K562 (cell line): ENCODE results near the gene WDR46. TPM values are rescaled to one million over a fixed set of nuclear protein-coding genes. Genes with fewer than 3 reads are reported as not detected.

Experiments
- CBFA2T3 ChIP-seq: fragments of 450-650 bp; IDR thresholded peaks from 2 replicates; pipeline ENCODE4 v1.6.1; 2017
- CREM ChIP-seq: IDR thresholded peaks from 2 replicates; pipeline ENCODE4 v1.6.1; 2014; ENCODE audit warnings: antibody characterized with exemption, low read depth
- E2F3 ChIP-seq: fragments of 250-450 bp; sonication (Bioruptor Pico); IDR thresholded peaks from 2 replicates; pipeline ENCODE4 v1.4.0; 2020; ENCODE audit warnings: mild to moderate bottlenecking
- EP300 ChIP-seq: IDR thresholded peaks from 2 replicates; pipeline ENCODE4 v1.6.1; 2012; ENCODE audit warnings: low read length, improper control_type of control experiment
- HNRNPH1 ChIP-seq: fragments of 200-400 bp; formaldehyde crosslinking; optimal IDR thresholded peaks from 2 replicates; pipeline ENCODE3; 2017; ENCODE audit warnings: low read depth, mild to moderate bottlenecking, low read length, moderate library complexity
- ILK ChIP-seq: fragments of 450-650 bp; IDR thresholded peaks from 2 replicates; pipeline ENCODE4 v1.6.1; 2016; ENCODE audit warnings: missing genetic modification characterization, low read depth, mild to moderate bottlenecking, missing compliant biosample characterization, moderate library complexity, borderline replicate concordance
- MYC ChIP-seq, 2 experiments: fragments of 250-450 bp in 1 of 2; sonication (Bioruptor Pico) in 1 of 2; IDR thresholded peaks; 2 replicates each; pipeline versions ENCODE4 v1.5.1 to v1.6.1; 2012 to 2021; ENCODE audit warnings: low read depth in 2 of 2, borderline replicate concordance in 1 of 2, improper control_type of control experiment in 1 of 2, low read length in 1 of 2, mild to moderate bottlenecking in 1 of 2, moderate library complexity in 1 of 2
- NFIX ChIP-seq: fragments of 250-450 bp; sonication (Bioruptor Pico); IDR thresholded peaks from 2 replicates; pipeline ENCODE4 v1.4.0; 2020; ENCODE audit warnings: low read depth, mild to moderate bottlenecking, moderate library complexity
- PHF20 ChIP-seq: fragments of 450-650 bp; IDR thresholded peaks from 2 replicates; pipeline ENCODE4 v1.6.1; 2018; ENCODE audit not compliant: partially characterized antibody
- SMAD2 ChIP-seq: fragments of 150-350 bp; IDR thresholded peaks from 2 replicates; pipeline ENCODE4 v1.6.1; 2014; ENCODE audit warnings: low read depth, mild to moderate bottlenecking, low read length
- TAF9B ChIP-seq: fragments of 450-650 bp; IDR thresholded peaks from 2 replicates; pipeline ENCODE4 v1.6.1; 2018; ENCODE audit warnings: mild to moderate bottlenecking; ENCODE audit not compliant: partially characterized antibody
- TEAD4 ChIP-seq, 2 experiments: sonication (generic) in 1 of 2; formaldehyde crosslinking in 1 of 2; IDR thresholded peaks; 2 replicates each; pipeline versions ENCODE4 v1.6.1 to v1.8.0; 2012 to 2022; ENCODE audit warnings: borderline replicate concordance in 1 of 2, inconsistent platforms in 1 of 2, low read length in 1 of 2, mild to moderate bottlenecking in 1 of 2, missing genetic modification reagents in 1 of 2
- ZBTB1 ChIP-seq: sonication (generic); formaldehyde crosslinking; IDR thresholded peaks from 2 replicates; pipeline ENCODE4 v1.8.1; 2023; ENCODE audit warnings: missing genetic modification reagents, low read depth, mild to moderate bottlenecking, borderline replicate concordance
- ZFPM2 ChIP-seq: fragments of 250-450 bp; sonication (Bioruptor Pico); IDR thresholded peaks from 2 replicates; pipeline ENCODE4 v1.5.1; 2022; ENCODE audit warnings: mild to moderate bottlenecking
- ZNF436 ChIP-seq: fragments of 250-450, 450-650 bp; sonication (Bioruptor Pico); formaldehyde crosslinking; IDR thresholded peaks from 2 replicates; pipeline ENCODE4 v1.7.0; 2020; ENCODE audit warnings: mild to moderate bottlenecking
- ZNF444 ChIP-seq: fragments of 250-450 bp; sonication (Bioruptor Pico); IDR thresholded peaks from 2 replicates; pipeline ENCODE4 v1.4.0; 2020; ENCODE audit warnings: mild to moderate bottlenecking, moderate library complexity
- polyA plus RNA-seq, 8 experiments: library from polyadenylated mRNA; depleted of rRNA in 4 of 8; stranded (reverse) in 5 of 8; unstranded in 3 of 8; fragments of >200 nt; fragmentation: Nextera tagmentation in 2 of 8; fragmentation: Illumina TruSeq in 1 of 8; extraction: Ambion mirVana in 2 of 8; extraction: Trizol in 1 of 8; gene quantifications; 2 replicates each; pipeline versions ENCODE4 v1.2.1 to v1.2.3, GENCODE V29; 2011 to 2014; ENCODE audit warnings: inconsistent platforms in 1 of 8, missing spikeins in 1 of 8
- total RNA-seq, 7 experiments: library from RNA; depleted of rRNA in 6 of 7; stranded (reverse); fragments of >200 nt in 6 of 7; fragmentation: Illumina TruSeq in 2 of 7; extraction: Trizol in 2 of 7; gene quantifications; 2 replicates each; pipeline versions ENCODE4 v1.2.1 to v1.2.3, GENCODE V29; 2011 to 2021; ENCODE audit warnings: low replicate concordance in 1 of 7
- TF ChIP-seq, protein P1 (sequence below): fragments of 200-800 bp; sonication (Bioruptor generic); IDR thresholded peaks from 2 replicates; pipeline ENCODE4 v1.6.1; 2017; ENCODE audit warnings: missing genetic modification characterization, missing compliant biosample characterization
- TF ChIP-seq, protein P2 (sequence below), 2 experiments: fragments of 450-650 bp; conservative IDR thresholded peaks; 2 replicates each; pipeline ENCODE4 v1.6.1; 2017; ENCODE audit warnings: mild to moderate bottlenecking in 2 of 2, moderate library complexity in 2 of 2
- TF ChIP-seq, protein P3 (sequence below): sonication (generic); formaldehyde crosslinking; IDR thresholded peaks from 2 replicates; pipeline ENCODE4 v1.8.1; 2023; ENCODE audit warnings: mild to moderate bottlenecking, missing genetic modification reagents
- TF ChIP-seq, protein P4 (sequence below): fragments of 450-650 bp; formaldehyde crosslinking; IDR thresholded peaks from 2 replicates; pipeline ENCODE4 v1.4.0; 2020; ENCODE audit warnings: mild to moderate bottlenecking, moderate library complexity
- TF ChIP-seq, protein P5 (sequence below): fragments of 250-450 bp; sonication (Bioruptor Pico); IDR thresholded peaks from 2 replicates; pipeline ENCODE4 v1.8.0; 2021; ENCODE audit warnings: borderline replicate concordance, mild to moderate bottlenecking, moderate library complexity; ENCODE audit not compliant: poor library complexity, severe bottlenecking

The WDR46 gene
- total and polyA plus RNA-seq, 9 of the 15 experiments (the other 6 are each of a cell fraction or from before 2014, with no cell fraction given): 8.9 to 146 (median 93.1) TPM

DNA sequence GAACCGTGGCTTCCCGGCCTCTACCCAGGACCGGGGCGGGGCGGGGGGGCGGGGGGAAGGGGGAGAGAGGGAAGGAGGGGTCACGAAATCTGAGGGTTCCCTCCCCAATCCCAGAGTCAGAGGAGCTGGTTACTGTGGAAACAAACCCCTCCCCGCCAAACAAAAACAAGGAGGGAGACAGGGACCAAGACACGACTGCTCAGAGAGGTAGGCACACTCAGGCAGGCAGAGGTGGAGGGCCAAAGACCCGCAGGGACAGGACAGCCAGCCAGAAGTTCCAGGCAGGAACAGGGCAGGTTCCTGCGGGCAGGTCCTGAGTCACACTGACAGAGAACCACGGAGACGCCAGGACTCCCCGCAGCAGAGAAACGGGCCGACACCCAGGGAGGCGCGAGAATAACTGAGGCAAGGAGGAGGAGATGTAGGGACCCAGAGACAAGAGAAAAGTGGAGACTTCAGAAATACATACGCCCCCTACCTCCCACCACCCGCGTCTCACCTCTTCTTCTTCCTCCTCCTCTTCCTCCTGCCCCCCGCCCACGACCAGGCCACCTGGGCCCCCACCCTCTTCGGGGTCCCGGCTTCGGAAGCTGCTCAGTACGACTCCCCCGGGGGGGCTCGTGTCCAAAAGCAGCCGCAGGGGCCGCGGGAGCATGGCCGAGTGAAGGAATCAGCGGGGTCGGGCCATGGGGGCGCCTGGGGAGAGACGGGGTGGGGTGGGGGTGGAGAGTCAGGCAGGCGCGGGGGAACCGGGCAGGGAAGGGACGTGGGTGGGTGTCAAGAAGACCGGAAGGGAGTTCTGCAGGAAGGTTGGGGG lies 9.1 kb upstream of the WDR46 start (continued):
- TF ChIP-seq, protein P1, sequence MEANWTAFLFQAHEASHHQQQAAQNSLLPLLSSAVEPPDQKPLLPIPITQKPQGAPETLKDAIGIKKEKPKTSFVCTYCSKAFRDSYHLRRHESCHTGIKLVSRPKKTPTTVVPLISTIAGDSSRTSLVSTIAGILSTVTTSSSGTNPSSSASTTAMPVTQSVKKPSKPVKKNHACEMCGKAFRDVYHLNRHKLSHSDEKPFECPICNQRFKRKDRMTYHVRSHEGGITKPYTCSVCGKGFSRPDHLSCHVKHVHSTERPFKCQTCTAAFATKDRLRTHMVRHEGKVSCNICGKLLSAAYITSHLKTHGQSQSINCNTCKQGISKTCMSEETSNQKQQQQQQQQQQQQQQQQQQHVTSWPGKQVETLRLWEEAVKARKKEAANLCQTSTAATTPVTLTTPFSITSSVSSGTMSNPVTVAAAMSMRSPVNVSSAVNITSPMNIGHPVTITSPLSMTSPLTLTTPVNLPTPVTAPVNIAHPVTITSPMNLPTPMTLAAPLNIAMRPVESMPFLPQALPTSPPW (CRISPR knock-in tag): peak; percentile 98
- TF ChIP-seq CREM (peak; percentile 42; the same call in 1 of the 2 replicates), MYC (IDR thresholded peaks at IDR 0.05; ENCODE audit: low read depth, low read length) (no peak), MYC (CRISPR knock-in tag; IDR thresholded peaks at IDR 0.05; ENCODE audit: borderline replicate concordance, low read depth) (no peak), HNRNPH1 (no peak), PHF20 (no peak), TAF9B (no peak), CBFA2T3 (no peak), ZFPM2 (CRISPR knock-in tag) (no peak), ILK (tag) (no peak), EP300 (no peak), TEAD4 (IDR thresholded peaks at IDR 0.05; ENCODE audit: low read length) (0 out of 2 replicates have a peak, but pooled peaks have one; percentile 16), TEAD4 (CRISPR knock-in tag; IDR thresholded peaks at IDR 0.05; ENCODE audit: borderline replicate concordance) (no peak), ZNF436 (CRISPR knock-in tag) (no peak), NFIX (no peak), E2F3 (CRISPR knock-in tag) (no peak), ZBTB1 (CRISPR knock-in tag) (no peak), ZNF444 (no peak), SMAD2 (no peak)
- TF ChIP-seq, protein P2, sequence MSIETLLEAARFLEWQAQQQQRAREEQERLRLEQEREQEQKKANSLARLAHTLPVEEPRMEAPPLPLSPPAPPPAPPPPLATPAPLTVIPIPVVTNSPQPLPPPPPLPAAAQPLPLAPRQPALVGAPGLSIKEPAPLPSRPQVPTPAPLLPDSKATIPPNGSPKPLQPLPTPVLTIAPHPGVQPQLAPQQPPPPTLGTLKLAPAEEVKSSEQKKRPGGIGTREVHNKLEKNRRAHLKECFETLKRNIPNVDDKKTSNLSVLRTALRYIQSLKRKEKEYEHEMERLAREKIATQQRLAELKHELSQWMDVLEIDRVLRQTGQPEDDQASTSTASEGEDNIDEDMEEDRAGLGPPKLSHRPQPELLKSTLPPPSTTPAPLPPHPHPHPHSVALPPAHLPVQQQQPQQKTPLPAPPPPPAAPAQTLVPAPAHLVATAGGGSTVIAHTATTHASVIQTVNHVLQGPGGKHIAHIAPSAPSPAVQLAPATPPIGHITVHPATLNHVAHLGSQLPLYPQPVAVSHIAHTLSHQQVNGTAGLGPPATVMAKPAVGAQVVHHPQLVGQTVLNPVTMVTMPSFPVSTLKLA (conservative IDR thresholded peaks at IDR 0.05): peak; percentile 6 to 69; a peak in 2 of 4 replicates
- TF ChIP-seq, protein P3, sequence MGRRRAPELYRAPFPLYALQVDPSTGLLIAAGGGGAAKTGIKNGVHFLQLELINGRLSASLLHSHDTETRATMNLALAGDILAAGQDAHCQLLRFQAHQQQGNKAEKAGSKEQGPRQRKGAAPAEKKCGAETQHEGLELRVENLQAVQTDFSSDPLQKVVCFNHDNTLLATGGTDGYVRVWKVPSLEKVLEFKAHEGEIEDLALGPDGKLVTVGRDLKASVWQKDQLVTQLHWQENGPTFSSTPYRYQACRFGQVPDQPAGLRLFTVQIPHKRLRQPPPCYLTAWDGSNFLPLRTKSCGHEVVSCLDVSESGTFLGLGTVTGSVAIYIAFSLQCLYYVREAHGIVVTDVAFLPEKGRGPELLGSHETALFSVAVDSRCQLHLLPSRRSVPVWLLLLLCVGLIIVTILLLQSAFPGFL: no peak
- TF ChIP-seq, protein P4, sequence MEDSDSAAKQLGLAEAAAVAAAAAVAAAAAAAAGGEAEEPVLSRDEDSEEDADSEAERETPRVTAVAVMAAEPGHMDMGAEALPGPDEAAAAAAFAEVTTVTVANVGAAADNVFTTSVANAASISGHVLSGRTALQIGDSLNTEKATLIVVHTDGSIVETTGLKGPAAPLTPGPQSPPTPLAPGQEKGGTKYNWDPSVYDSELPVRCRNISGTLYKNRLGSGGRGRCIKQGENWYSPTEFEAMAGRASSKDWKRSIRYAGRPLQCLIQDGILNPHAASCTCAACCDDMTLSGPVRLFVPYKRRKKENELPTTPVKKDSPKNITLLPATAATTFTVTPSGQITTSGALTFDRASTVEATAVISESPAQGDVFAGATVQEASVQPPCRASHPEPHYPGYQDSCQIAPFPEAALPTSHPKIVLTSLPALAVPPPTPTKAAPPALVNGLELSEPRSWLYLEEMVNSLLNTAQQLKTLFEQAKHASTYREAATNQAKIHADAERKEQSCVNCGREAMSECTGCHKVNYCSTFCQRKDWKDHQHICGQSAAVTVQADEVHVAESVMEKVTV (CRISPR knock-in tag): no peak
- TF ChIP-seq, protein P5, sequence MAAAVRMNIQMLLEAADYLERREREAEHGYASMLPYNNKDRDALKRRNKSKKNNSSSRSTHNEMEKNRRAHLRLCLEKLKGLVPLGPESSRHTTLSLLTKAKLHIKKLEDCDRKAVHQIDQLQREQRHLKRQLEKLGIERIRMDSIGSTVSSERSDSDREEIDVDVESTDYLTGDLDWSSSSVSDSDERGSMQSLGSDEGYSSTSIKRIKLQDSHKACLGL (CRISPR knock-in tag): no peak
